ENCODE measurements around the gene IL22RA2.
"Not testable (repeated sequence)": the region's sequence is repeated elsewhere in the genome, so short reads cannot be mapped to it uniquely, and the experiment has no call there.

DNA sequence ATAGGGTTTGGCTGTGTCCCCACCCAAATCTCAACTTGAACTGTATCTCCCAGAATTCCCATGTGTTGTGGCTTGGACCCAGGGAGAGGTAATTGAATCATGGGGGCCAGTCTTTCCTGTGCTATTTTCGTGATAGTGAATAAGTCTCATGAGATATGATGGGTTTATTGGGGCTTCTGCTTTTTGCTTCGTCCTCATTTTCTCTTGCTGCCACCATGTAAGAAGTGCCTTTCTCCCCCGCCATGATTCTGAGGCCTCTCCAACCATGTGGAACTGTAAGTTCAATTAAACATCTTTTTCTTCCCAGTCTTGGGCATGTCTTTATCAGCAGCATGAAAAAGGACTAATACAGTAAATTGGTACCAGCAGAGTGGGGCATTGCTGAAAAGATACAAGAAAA, 34.0 kb upstream of the IL22RA2 start:
- TF ChIP-seq, protein P1, sequence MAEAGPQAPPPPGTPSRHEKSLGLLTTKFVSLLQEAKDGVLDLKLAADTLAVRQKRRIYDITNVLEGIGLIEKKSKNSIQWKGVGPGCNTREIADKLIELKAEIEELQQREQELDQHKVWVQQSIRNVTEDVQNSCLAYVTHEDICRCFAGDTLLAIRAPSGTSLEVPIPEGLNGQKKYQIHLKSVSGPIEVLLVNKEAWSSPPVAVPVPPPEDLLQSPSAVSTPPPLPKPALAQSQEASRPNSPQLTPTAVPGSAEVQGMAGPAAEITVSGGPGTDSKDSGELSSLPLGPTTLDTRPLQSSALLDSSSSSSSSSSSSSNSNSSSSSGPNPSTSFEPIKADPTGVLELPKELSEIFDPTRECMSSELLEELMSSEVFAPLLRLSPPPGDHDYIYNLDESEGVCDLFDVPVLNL (CRISPR knock-in tag; IDR thresholded peaks at IDR 0.05; ENCODE audit: borderline replicate concordance, low read depth) = not testable (repeated sequence)
- TF ChIP-seq ESRRA (CRISPR knock-in tag; IDR thresholded peaks at IDR 0.05; ENCODE audit: borderline replicate concordance); ZNF121 (CRISPR knock-in tag; IDR thresholded peaks at IDR 0.05); ELF4 (CRISPR knock-in tag; IDR thresholded peaks at IDR 0.05; ENCODE audit: low read depth); NR2C2 (CRISPR knock-in tag; IDR thresholded peaks at IDR 0.05); FOXK1 (CRISPR knock-in tag; IDR thresholded peaks at IDR 0.05); IRF2 (CRISPR knock-in tag; IDR thresholded peaks at IDR 0.05; ENCODE audit: borderline replicate concordance, low read depth); KAT7 (CRISPR knock-in tag; IDR thresholded peaks at IDR 0.05; ENCODE audit: borderline replicate concordance): not testable (repeated sequence)
- TF ChIP-seq, protein P2, sequence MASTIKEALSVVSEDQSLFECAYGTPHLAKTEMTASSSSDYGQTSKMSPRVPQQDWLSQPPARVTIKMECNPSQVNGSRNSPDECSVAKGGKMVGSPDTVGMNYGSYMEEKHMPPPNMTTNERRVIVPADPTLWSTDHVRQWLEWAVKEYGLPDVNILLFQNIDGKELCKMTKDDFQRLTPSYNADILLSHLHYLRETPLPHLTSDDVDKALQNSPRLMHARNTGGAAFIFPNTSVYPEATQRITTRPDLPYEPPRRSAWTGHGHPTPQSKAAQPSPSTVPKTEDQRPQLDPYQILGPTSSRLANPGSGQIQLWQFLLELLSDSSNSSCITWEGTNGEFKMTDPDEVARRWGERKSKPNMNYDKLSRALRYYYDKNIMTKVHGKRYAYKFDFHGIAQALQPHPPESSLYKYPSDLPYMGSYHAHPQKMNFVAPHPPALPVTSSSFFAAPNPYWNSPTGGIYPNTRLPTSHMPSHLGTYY (CRISPR knock-in tag; IDR thresholded peaks at IDR 0.05) = not testable (repeated sequence)
- TF ChIP-seq, protein P3, sequence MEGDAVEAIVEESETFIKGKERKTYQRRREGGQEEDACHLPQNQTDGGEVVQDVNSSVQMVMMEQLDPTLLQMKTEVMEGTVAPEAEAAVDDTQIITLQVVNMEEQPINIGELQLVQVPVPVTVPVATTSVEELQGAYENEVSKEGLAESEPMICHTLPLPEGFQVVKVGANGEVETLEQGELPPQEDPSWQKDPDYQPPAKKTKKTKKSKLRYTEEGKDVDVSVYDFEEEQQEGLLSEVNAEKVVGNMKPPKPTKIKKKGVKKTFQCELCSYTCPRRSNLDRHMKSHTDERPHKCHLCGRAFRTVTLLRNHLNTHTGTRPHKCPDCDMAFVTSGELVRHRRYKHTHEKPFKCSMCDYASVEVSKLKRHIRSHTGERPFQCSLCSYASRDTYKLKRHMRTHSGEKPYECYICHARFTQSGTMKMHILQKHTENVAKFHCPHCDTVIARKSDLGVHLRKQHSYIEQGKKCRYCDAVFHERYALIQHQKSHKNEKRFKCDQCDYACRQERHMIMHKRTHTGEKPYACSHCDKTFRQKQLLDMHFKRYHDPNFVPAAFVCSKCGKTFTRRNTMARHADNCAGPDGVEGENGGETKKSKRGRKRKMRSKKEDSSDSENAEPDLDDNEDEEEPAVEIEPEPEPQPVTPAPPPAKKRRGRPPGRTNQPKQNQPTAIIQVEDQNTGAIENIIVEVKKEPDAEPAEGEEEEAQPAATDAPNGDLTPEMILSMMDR (IDR thresholded peaks at IDR 0.05) = not testable (repeated sequence)
- TF ChIP-seq, protein P4, sequence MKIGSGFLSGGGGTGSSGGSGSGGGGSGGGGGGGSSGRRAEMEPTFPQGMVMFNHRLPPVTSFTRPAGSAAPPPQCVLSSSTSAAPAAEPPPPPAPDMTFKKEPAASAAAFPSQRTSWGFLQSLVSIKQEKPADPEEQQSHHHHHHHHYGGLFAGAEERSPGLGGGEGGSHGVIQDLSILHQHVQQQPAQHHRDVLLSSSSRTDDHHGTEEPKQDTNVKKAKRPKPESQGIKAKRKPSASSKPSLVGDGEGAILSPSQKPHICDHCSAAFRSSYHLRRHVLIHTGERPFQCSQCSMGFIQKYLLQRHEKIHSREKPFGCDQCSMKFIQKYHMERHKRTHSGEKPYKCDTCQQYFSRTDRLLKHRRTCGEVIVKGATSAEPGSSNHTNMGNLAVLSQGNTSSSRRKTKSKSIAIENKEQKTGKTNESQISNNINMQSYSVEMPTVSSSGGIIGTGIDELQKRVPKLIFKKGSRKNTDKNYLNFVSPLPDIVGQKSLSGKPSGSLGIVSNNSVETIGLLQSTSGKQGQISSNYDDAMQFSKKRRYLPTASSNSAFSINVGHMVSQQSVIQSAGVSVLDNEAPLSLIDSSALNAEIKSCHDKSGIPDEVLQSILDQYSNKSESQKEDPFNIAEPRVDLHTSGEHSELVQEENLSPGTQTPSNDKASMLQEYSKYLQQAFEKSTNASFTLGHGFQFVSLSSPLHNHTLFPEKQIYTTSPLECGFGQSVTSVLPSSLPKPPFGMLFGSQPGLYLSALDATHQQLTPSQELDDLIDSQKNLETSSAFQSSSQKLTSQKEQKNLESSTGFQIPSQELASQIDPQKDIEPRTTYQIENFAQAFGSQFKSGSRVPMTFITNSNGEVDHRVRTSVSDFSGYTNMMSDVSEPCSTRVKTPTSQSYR (CRISPR knock-in tag; IDR thresholded peaks at IDR 0.05) = not testable (repeated sequence)
- TF ChIP-seq, protein P5, sequence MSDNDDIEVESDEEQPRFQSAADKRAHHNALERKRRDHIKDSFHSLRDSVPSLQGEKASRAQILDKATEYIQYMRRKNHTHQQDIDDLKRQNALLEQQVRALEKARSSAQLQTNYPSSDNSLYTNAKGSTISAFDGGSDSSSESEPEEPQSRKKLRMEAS (CRISPR knock-in tag; IDR thresholded peaks at IDR 0.05) = not testable (repeated sequence)
- TF ChIP-seq, protein P6, sequence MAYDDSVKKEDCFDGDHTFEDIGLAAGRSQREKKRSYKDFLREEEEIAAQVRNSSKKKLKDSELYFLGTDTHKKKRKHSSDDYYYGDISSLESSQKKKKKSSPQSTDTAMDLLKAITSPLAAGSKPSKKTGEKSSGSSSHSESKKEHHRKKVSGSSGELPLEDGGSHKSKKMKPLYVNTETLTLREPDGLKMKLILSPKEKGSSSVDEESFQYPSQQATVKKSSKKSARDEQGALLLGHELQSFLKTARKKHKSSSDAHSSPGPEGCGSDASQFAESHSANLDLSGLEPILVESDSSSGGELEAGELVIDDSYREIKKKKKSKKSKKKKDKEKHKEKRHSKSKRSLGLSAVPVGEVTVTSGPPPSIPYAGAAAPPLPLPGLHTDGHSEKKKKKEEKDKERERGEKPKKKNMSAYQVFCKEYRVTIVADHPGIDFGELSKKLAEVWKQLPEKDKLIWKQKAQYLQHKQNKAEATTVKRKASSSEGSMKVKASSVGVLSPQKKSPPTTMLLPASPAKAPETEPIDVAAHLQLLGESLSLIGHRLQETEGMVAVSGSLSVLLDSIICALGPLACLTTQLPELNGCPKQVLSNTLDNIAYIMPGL (CRISPR knock-in tag; IDR thresholded peaks at IDR 0.05) = not testable (repeated sequence)

Measured in WTC11 (cell line).